Measurements from ENCODE around the gene PPT2. TPM values are rescaled to one million over a fixed set of nuclear protein-coding genes. Genes with fewer than 3 reads are reported as not detected.
A peak's percentile ranks its signal among the peaks of the same experiment; 100 is the strongest.
"Not testable (repeated sequence)": the region's sequence is repeated elsewhere in the genome, so short reads cannot be mapped to it uniquely, and the experiment has no call there.

The PPT2 gene
- total and polyA plus RNA-seq, 4 donors: 4.3 to 37.6 (median 27.9) TPM

DNA sequence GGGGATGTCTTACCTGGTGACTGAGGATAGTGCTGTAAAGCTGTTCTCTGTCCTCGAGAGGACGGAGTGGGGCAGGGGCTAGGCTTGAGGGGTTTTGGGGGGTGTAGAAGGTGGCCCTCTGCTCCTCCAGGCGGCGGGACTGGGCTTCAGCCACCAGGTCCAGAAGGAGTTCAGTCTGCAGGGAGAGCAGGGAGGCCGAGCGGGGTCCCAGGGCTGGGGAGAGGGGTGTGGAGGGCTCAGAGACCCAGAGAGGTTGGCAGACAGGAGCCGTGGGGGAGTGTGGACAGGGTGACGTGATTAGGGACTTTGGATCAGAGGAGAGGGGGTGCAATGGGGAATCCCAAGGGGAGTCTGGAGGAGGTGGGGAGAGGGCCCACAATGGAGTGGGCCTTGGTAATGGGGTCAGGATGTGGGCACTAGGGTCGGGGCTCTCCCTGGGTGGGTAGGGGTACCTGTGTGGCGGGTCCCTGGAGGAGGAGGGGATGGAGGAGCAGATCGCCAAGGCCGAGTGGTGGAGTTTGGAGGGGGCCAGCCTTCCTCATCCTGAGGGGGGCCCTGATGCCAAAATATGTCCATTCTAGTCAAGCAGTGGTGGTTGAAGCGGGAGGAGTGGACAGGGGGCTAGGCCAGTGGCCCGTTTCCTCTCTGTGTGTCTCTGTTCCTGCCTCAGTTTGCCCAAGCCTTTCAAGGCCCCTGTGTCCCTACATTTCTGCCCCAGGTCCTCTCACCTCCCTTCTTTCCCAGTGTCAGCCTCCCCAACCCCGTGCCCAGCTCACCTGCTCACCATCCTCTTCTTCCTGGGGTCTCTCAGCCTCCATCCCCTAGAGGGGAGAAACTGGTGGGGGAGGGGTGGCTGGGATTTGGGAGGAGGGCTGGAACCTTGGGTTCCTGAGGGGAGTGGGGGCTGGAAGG, 38.0 kb downstream of the PPT2 start:
- Histone ChIP-seq H3K36me3 (ENCODE audit: control insufficient read depth in 1 of 2, insufficient read depth in 2 of 2, low read length in 1 of 2) (no peaks in the 10 kb centered on the region), H3K27me3 (ENCODE audit: control insufficient read depth in 1 of 2, insufficient read depth in 2 of 2, low read length in 1 of 2) (no peaks in the 10 kb centered on the region), H3K9me3 (ENCODE audit: control insufficient read depth, low read length) (no peaks in the 10 kb centered on the region), H3K27ac (ENCODE audit: low read depth in 1 of 2, low read length in 2 of 2) (no peak overlapping the region), H3K4me3 (ENCODE audit: low read length in 2 of 2) (no peak overlapping the region), H3K4me1 (ENCODE audit: control insufficient read depth in 1 of 2, insufficient read depth in 2 of 2, low read length in 2 of 2) (no peaks in the 10 kb centered on the region)
- intact Hi-C loops (cut with DNase I): loop anchor here (10.0 kb wide), 2 partner anchors 783 to 1013 kb away; partner anchors contain the start of genes HSD17B8 (in 1 of the 2), RING1 (in 1 of the 2), RXRB (in 1 of the 2) and SLC39A7 (in 1 of the 2)
- DNase-seq: no peak
- WGBS, 2 donors: 72 to 75% methylated on average over 15 of the region's 15 CpGs
- no peak for ATAC-seq (ENCODE audit: low FRiP score)

DNA sequence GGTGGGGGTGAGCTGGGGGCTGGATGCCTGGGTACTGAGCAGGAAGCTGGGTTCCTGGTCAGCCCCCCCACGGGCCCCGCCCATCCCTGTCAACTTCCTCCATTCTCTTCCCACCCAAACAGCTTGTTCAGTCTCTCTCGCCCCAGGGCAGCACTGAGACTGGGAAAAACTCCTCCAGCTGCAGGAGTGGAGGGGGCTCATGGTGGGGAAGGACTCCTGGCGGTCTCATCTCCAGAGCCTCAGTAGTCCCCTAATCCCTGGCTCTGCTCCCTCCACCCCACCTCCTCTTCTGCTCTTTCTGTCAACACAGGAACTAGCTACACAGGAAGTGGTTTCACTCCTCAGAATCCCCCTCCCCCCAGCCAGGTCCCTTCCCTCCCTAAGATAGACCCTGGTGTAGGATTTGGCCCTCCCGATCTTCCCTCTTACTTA, 38.7 kb downstream of the PPT2 start, which contains the start of gene GPSM3:
GPSM3 (minus strand) TSS at position 36 of the 432 bp plus-strand sequence. CDS start 130 bp downstream, outside the sequence.
- Histone ChIP-seq H3K36me3 (ENCODE audit: control insufficient read depth in 1 of 2, insufficient read depth in 2 of 2, low read length in 1 of 2) (no peaks in the 10 kb centered on the region), H3K4me3 (ENCODE audit: low read length in 2 of 2) (no peak within 1 kb of the TSS), H3K9me3 (ENCODE audit: control insufficient read depth, low read length) (no peaks in the 10 kb centered on the region), H3K27ac (ENCODE audit: low read depth in 1 of 2, low read length in 2 of 2) (no peak within 1 kb of the TSS), H3K4me1 (ENCODE audit: control insufficient read depth in 1 of 2, insufficient read depth in 2 of 2, low read length in 2 of 2) (no peaks in the 10 kb centered on the region), H3K27me3 (ENCODE audit: control insufficient read depth in 1 of 2, insufficient read depth in 2 of 2, low read length in 1 of 2) (no peaks in the 10 kb centered on the region)
- 25 to 27% methylated on average over 4 to 5 of the region's 5 CpGs for WGBS, 2 donors
- DNase-seq (peak in 1 of 2 donors; percentile 79), ATAC-seq (ENCODE audit: low FRiP score) (no peak)
- intact Hi-C loops (cut with DNase I): loop anchor here (10.0 kb wide), 2 partner anchors 782 to 1012 kb away; partner anchors contain the start of genes HSD17B8 (in 1 of the 2), RING1 (in 1 of the 2), RXRB (in 1 of the 2) and SLC39A7 (in 1 of the 2)

DNA sequence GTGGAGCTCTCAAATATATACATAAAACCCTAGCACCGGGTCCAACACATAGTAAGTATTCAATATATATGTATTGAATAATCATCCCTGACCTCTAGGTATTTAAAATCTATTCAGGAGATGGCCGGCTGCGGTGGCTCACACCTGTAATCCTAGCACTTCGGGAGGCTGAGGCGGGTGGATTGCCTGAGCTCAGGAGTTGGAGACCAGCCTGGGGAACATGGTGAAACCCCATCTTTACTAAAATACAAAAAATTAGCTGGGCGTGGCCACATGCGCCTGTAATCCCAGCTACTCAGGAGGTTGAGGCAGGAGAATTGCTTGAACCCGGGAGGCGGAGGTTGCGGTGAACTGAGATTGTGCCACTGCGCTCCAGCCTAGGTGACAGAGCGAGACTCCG, 39.2 kb downstream of the PPT2 start:
- not testable (repeated sequence) for H3K27me3 ChIP-seq (ENCODE audit: control insufficient read depth in 1 of 2, insufficient read depth in 2 of 2, low read length in 1 of 2); DNase-seq; H3K9me3 ChIP-seq (ENCODE audit: control insufficient read depth, low read length); H3K4me1 ChIP-seq (ENCODE audit: control insufficient read depth in 1 of 2, insufficient read depth in 2 of 2, low read length in 2 of 2); H3K27ac ChIP-seq (ENCODE audit: low read depth in 1 of 2, low read length in 2 of 2); H3K4me3 ChIP-seq (ENCODE audit: low read length in 2 of 2); ATAC-seq (ENCODE audit: low FRiP score); H3K36me3 ChIP-seq (ENCODE audit: control insufficient read depth in 1 of 2, insufficient read depth in 2 of 2, low read length in 1 of 2)
- intact Hi-C loops (cut with DNase I): loop anchor here (10.0 kb wide), 2 partner anchors 782 to 1012 kb away; partner anchors contain the start of genes HSD17B8 (in 1 of the 2), RING1 (in 1 of the 2), RXRB (in 1 of the 2) and SLC39A7 (in 1 of the 2)
- 83 to 85% methylated on average over 13 of the region's 13 CpGs for WGBS, 2 donors

DNA sequence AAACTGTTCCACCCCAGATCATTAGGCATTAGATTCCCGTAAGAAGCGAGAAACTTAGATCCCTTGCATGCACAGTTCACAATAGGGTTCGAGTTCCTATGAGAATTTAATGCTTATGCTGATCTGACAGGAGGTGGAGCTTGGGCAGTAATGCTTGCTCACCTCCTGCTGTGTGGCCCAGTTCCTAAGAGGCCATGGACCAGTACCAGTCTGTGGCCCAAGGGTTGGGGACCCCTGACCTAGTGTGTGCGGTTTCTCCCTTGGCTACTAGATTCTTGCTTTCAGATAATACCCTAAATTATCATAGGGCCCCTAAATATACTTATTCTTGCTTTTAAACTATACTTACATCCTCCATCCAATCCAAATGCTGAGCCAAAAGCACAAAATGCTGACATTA, 40.4 kb downstream of the PPT2 start:
- intact Hi-C loops (cut with DNase I): loop anchor here (10.0 kb wide), 2 partner anchors 780 to 1010 kb away; partner anchors contain the start of genes HSD17B8 (in 1 of the 2), RING1 (in 1 of the 2), RXRB (in 1 of the 2) and SLC39A7 (in 1 of the 2)
- Histone ChIP-seq H3K36me3 (ENCODE audit: control insufficient read depth in 1 of 2, insufficient read depth in 2 of 2, low read length in 1 of 2) (no peaks in the 10 kb centered on the region), H3K27ac (ENCODE audit: low read depth in 1 of 2, low read length in 2 of 2) (no peak overlapping the region), H3K4me1 (ENCODE audit: control insufficient read depth in 1 of 2, insufficient read depth in 2 of 2, low read length in 2 of 2) (no peaks in the 10 kb centered on the region), H3K27me3 (ENCODE audit: control insufficient read depth in 1 of 2, insufficient read depth in 2 of 2, low read length in 1 of 2) (no peaks in the 10 kb centered on the region), H3K9me3 (ENCODE audit: control insufficient read depth, low read length) (no peaks in the 10 kb centered on the region), H3K4me3 (ENCODE audit: low read length in 2 of 2) (no peak overlapping the region)
- DNase-seq: no peak
- WGBS, 2 donors: 88 to 91% methylated on average over 4 of the region's 4 CpGs
- ATAC-seq (ENCODE audit: low FRiP score): no peak

GRCh38 chr6:32194825-32195651, 41.1 kb downstream of the PPT2 start:
- Histone ChIP-seq H3K4me1 (ENCODE audit: control insufficient read depth in 1 of 2, insufficient read depth in 2 of 2, low read length in 2 of 2) (no peaks in the 10 kb centered on the region), H3K27ac (ENCODE audit: low read depth in 1 of 2, low read length in 2 of 2) (peak overlapping the region; percentile 65 to 89), H3K9me3 (ENCODE audit: control insufficient read depth, low read length) (no peaks in the 10 kb centered on the region), H3K27me3 (ENCODE audit: control insufficient read depth in 1 of 2, insufficient read depth in 2 of 2, low read length in 1 of 2) (no peaks in the 10 kb centered on the region), H3K36me3 (ENCODE audit: control insufficient read depth in 1 of 2, insufficient read depth in 2 of 2, low read length in 1 of 2) (no peaks in the 10 kb centered on the region), H3K4me3 (ENCODE audit: low read length in 2 of 2) (no peak overlapping the region)
- 15 to 16% methylated on average over 15 of the region's 15 CpGs for WGBS, 2 donors
- DNase-seq (no peak), ATAC-seq (ENCODE audit: low FRiP score) (no peak)
- intact Hi-C loops (cut with DNase I): loop anchor here (5.0 to 10.0 kb wide), 3 partner anchors 777 to 1010 kb away; partner anchors contain the start of genes HSD17B8 (in 1 of the 2), RING1 (in 1 of the 2), RXRB (in 1 of the 2) and SLC39A7 (in 1 of the 2)

DNA sequence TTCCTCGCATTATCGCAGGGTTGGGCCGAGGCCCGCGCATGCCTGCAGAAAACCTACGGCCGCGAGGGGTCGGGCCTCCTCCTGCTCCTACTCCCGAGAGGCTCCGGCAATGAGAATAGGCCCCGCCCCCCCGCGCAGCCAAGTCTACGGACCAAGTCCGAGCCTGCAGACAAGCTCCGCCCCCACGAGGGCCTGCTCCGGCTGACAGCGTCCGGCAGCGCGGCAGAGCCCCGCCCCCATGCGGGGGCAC, 41.6 kb downstream of the PPT2 start:
- WGBS, 2 donors: 0% methylated on average over 24 to 25 of the region's 25 CpGs
- no peaks in the 10 kb centered on the region for H3K36me3 ChIP-seq (ENCODE audit: control insufficient read depth in 1 of 2, insufficient read depth in 2 of 2, low read length in 1 of 2)
- H3K27me3 ChIP-seq (ENCODE audit: control insufficient read depth in 1 of 2, insufficient read depth in 2 of 2, low read length in 1 of 2): no peaks in the 10 kb centered on the region
- intact Hi-C loops (cut with DNase I): loop anchor here (5.0 to 10.0 kb wide), 3 partner anchors 777 to 1009 kb away; partner anchors contain the start of genes HSD17B8 (in 1 of the 2), RING1 (in 1 of the 2), RXRB (in 1 of the 2) and SLC39A7 (in 1 of the 2)
- DNase-seq (peak; percentile 100), ATAC-seq (ENCODE audit: low FRiP score) (peak; percentile 96)
- H3K27ac ChIP-seq (ENCODE audit: low read depth in 1 of 2, low read length in 2 of 2): no peak overlapping the region
- no peaks in the 10 kb centered on the region for H3K9me3 ChIP-seq (ENCODE audit: control insufficient read depth, low read length)
- H3K4me1 ChIP-seq (ENCODE audit: control insufficient read depth in 1 of 2, insufficient read depth in 2 of 2, low read length in 2 of 2): no peaks in the 10 kb centered on the region
- H3K4me3 ChIP-seq (ENCODE audit: low read length in 2 of 2): no peak overlapping the region

DNA sequence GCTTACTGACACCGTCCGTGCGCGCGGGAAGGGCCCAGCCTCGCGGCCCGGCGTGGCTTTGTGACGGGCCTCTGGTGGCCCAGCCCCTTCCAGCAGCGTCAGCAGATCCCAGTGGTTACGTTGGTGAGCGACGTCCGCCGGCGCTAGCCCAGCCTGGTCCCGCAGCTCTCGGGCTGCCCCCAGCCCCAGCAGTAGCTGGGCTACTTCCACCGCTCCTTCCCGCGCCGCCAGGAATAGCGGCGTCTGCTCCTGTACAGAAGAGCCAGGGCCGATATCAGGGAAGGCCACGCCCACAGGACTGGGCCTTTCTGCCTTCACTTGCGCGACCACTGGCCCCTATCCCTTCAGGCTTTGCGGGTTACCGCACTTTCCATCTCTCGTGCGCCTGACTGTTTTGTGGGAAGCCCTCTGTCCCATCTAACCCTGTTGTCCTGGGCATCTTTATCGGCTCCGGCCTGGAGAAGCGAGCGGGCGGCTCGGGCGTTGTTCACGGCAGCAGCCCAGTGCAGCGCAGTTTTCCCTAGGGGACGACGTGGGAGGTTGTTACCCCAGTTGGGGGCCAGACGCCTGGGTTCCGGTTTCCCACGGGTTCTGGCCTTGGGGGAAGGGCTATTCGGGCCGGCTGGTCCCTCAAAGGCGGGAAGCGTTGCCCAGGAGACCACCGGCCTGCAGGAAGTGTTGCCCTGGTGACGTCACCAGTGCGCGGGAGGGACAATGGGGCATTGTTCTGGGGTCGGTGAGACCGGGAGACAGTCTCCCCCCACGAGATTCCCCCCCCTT, 42.2 kb downstream of the PPT2 start:
- WGBS, 2 donors: 0 to 1% methylated on average over 55 to 58 of the region's 58 CpGs
- no peaks in the 10 kb centered on the region for H3K4me1 ChIP-seq (ENCODE audit: control insufficient read depth in 1 of 2, insufficient read depth in 2 of 2, low read length in 2 of 2)
- intact Hi-C loops (cut with DNase I): loop anchor here (5.0 to 10.0 kb wide), 3 partner anchors 776 to 1009 kb away; partner anchors contain the start of genes HSD17B8 (in 1 of the 2), RING1 (in 1 of the 2), RXRB (in 1 of the 2) and SLC39A7 (in 1 of the 2)

More for the DNA sequence above, 42.2 kb downstream of the PPT2 start:
- Histone ChIP-seq H3K9me3 (ENCODE audit: control insufficient read depth, low read length) (no peaks in the 10 kb centered on the region), H3K4me3 (ENCODE audit: low read length in 2 of 2) (peak overlapping the region; percentile 63 to 86), H3K27me3 (ENCODE audit: control insufficient read depth in 1 of 2, insufficient read depth in 2 of 2, low read length in 1 of 2) (no peaks in the 10 kb centered on the region), H3K27ac (ENCODE audit: low read depth in 1 of 2, low read length in 2 of 2) (peak overlapping the region; percentile 95 to 98), H3K36me3 (ENCODE audit: control insufficient read depth in 1 of 2, insufficient read depth in 2 of 2, low read length in 1 of 2) (no peaks in the 10 kb centered on the region)
- ATAC-seq (ENCODE audit: low FRiP score) (peak; percentile 74), DNase-seq (peak; percentile 95 to 96)

Data from aorta (tissue), 5 donors.